K562 (cell line): ENCODE data around the gene ATP13A4. TPM values are rescaled to one million over a fixed set of nuclear protein-coding genes. Genes with fewer than 3 reads are reported as not detected.

Experiments used
- BACH1 ChIP-seq: fragments of 200-800 bp; sonication (Bioruptor generic); IDR thresholded peaks from 2 replicates; pipeline ENCODE4 v1.6.1; 2016; ENCODE audit warnings: missing genetic modification characterization, missing compliant biosample characterization
- BRF2 ChIP-seq: IDR thresholded peaks from 3 replicates; pipeline ENCODE4 v1.6.1; 2011; ENCODE audit warnings: borderline replicate concordance, mild to moderate bottlenecking; ENCODE audit not compliant: insufficient read length, insufficient read depth
- CBX5 ChIP-seq: IDR thresholded peaks from 2 replicates; pipeline ENCODE4 v1.6.1; 2014; ENCODE audit warnings: low read depth, borderline replicate concordance
- DIDO1 ChIP-seq: fragments of 450-650 bp; IDR thresholded peaks from 2 replicates; pipeline ENCODE4 v1.6.1; 2016; ENCODE audit warnings: low read depth, missing biosample characterization, missing genetic modification characterization
- ETS2 ChIP-seq: IDR thresholded peaks from 2 replicates; pipeline ENCODE4 v1.6.1; 2016; ENCODE audit warnings: borderline replicate concordance, missing genetic modification characterization, mild to moderate bottlenecking, moderate library complexity, missing compliant biosample characterization; ENCODE audit not compliant: poor library complexity, severe bottlenecking
- FOSL1 ChIP-seq: fragments of 200-800 bp; sonication (Bioruptor generic); conservative IDR thresholded peaks from 2 replicates; pipeline ENCODE4 v1.6.1; 2016; ENCODE audit warnings: missing genetic modification characterization, missing compliant biosample characterization
- GABPB1 ChIP-seq: sonication (generic); formaldehyde crosslinking; IDR thresholded peaks from 2 replicates; pipeline ENCODE4 v1.8.0; 2022; ENCODE audit warnings: mild to moderate bottlenecking, missing genetic modification reagents
- HES1 ChIP-seq: fragments of 450-650 bp; IDR thresholded peaks from 2 replicates; pipeline ENCODE4 v1.6.1; 2016; ENCODE audit warnings: low read depth, mild to moderate bottlenecking, moderate library complexity
- MXI1 ChIP-seq: IDR thresholded peaks from 2 replicates; pipeline ENCODE4 v1.6.1; 2011; ENCODE audit warnings: low read depth, mild to moderate bottlenecking, improper control_type of control experiment, low read length
- NR1H2 ChIP-seq: sonication (generic); formaldehyde crosslinking; IDR thresholded peaks from 2 replicates; pipeline ENCODE4 v1.4.0; 2020; ENCODE audit warnings: mild to moderate bottlenecking, missing genetic modification reagents
- PKNOX1 ChIP-seq: fragments of 450-650 bp; IDR thresholded peaks from 2 replicates; pipeline ENCODE4 v1.6.1; 2016
- ZNF24 ChIP-seq: fragments of 450-650 bp; IDR thresholded peaks from 2 replicates; pipeline ENCODE4 v1.6.1; 2016
- ZNF444 ChIP-seq: fragments of 250-450 bp; sonication (Bioruptor Pico); IDR thresholded peaks from 2 replicates; pipeline ENCODE4 v1.4.0; 2020; ENCODE audit warnings: mild to moderate bottlenecking, moderate library complexity
- ZNF507 ChIP-seq: conservative IDR thresholded peaks from 2 replicates; pipeline ENCODE4 v1.6.1; 2017; ENCODE audit warnings: missing genetic modification characterization, missing compliant biosample characterization
- ZNF696 ChIP-seq: fragments of 250-450 bp; sonication (Bioruptor Pico); conservative IDR thresholded peaks from 2 replicates; pipeline ENCODE4 v1.4.0; 2020; ENCODE audit warnings: mild to moderate bottlenecking, moderate library complexity
- polyA plus RNA-seq, 8 experiments: library from polyadenylated mRNA; depleted of rRNA in 4 of 8; stranded (reverse) in 5 of 8; unstranded in 3 of 8; fragments of >200 nt; fragmentation: Nextera tagmentation in 2 of 8; fragmentation: Illumina TruSeq in 1 of 8; extraction: Ambion mirVana in 2 of 8; extraction: Trizol in 1 of 8; gene quantifications; 2 replicates each; pipeline versions ENCODE4 v1.2.1 to v1.2.3, GENCODE V29; 2011 to 2014; ENCODE audit warnings: inconsistent platforms in 1 of 8, missing spikeins in 1 of 8
- total RNA-seq, 7 experiments: library from RNA; depleted of rRNA in 6 of 7; stranded (reverse); fragments of >200 nt in 6 of 7; fragmentation: Illumina TruSeq in 2 of 7; extraction: Trizol in 2 of 7; gene quantifications; 2 replicates each; pipeline versions ENCODE4 v1.2.1 to v1.2.3, GENCODE V29; 2011 to 2021; ENCODE audit warnings: low replicate concordance in 1 of 7

The ATP13A4 gene
- total and polyA plus RNA-seq, 9 of the 15 experiments (the other 6 are each of a cell fraction or from before 2014, with no cell fraction given), result 0.03 to 0.14 (median 0.07) TPM; not detected in 6

- no peak for TF ChIP-seq BRF2
- no peak for TF ChIP-seq FOSL1
- TF ChIP-seq DIDO1 (tag), result peak; percentile 95
- no peak for TF ChIP-seq ETS2 (tag)
- TF ChIP-seq MXI1, result no peak
- TF ChIP-seq ZNF444 (CRISPR knock-in tag), result no peak
- TF ChIP-seq CBX5, result peak; percentile 81
- peak; percentile 73 for TF ChIP-seq PKNOX1
- TF ChIP-seq HES1, result no peak
- no peak for TF ChIP-seq ZNF696 (CRISPR knock-in tag)
- TF ChIP-seq ZNF507, result no peak
- TF ChIP-seq BACH1 (tag), result no peak
- peak; percentile 98 for TF ChIP-seq GABPB1 (CRISPR knock-in tag)
- peak; percentile 92; the same call in 1 of the 2 replicates for TF ChIP-seq NR1H2
- TF ChIP-seq ZNF24, result peak; percentile 71
- TF ChIP-seq, all 486 proteins: peak for 209
Observed at GRCh38 chr3:193592841-193593667, 38.4 kb upstream of the ATP13A4 start, which contains the start of gene OPA1 (continued).
